Adrenal gland (tissue), 19 donors: ENCODE results near the gene ADAM17. TPM values are rescaled to one million over a fixed set of nuclear protein-coding genes. Genes with fewer than 3 reads are reported as not detected.

Experiments used
- DNase-seq, 7 donors: peaks; one replicate each; pipeline ENCODE4 v3.0.0-alpha.2; 2019 to 2020
- H3K27ac ChIP-seq, 5 donors: fragments of 200-600 bp; sonication (generic) in 4 of 5; 1 replicate in 3 of 5; 2 replicates in 2 of 5; pipeline versions ENCODE4 v1.5.1 to v1.8.0; 2016 to 2020; ENCODE audit warnings: mild to moderate bottlenecking in 1 of 5
- H3K27me3 ChIP-seq: fragments of 200-600 bp; 2 replicates; pipeline ENCODE4 v1.8.0; 2021
- H3K36me3 ChIP-seq, 2 donors: fragments of 200-600 bp; replicated peaks in 1 of 2; 1 replicate in 1 of 2; 2 replicates in 1 of 2; pipeline versions ENCODE4 v1.5.1 to v1.8.0; 2018 to 2022
- H3K4me1 ChIP-seq, 2 donors: fragments of 200-600 bp; replicated peaks in 1 of 2; 1 replicate in 1 of 2; 2 replicates in 1 of 2; pipeline versions ENCODE4 v1.5.1 to v1.8.0; 2018 to 2021
- H3K4me3 ChIP-seq, 4 donors: fragments of 200-600 bp; sonication (generic) in 3 of 4; one replicate each; pipeline ENCODE4 v1.5.1; 2016 to 2018
- H3K9me3 ChIP-seq, 3 donors: fragments of 200-600 bp; sonication (generic) in 1 of 3; replicated peaks in 1 of 3; 1 replicate in 2 of 3; 2 replicates in 1 of 3; pipeline versions ENCODE4 v1.5.1 to v1.8.0; 2016 to 2021
- CTCF ChIP-seq, 6 experiments: fragments of 450-650 bp in 4 of 6; fragments of 200-600 bp in 2 of 6; sonication (generic) in 1 of 6; IDR thresholded peaks; 1 replicate in 5 of 6; 2 replicates in 1 of 6; pipeline versions ENCODE4 v1.5.1 to v1.8.0; 2016 to 2021; ENCODE audit warnings: antibody characterized with exemption in 6 of 6, mild to moderate bottlenecking in 2 of 6, moderate library complexity in 1 of 6
- POLR2A ChIP-seq, 2 donors: fragments of 450-650 bp; IDR thresholded peaks; one replicate each; pipeline ENCODE4 v1.6.1; 2017; ENCODE audit warnings: antibody characterized with exemption in 2 of 2, mild to moderate bottlenecking in 2 of 2, moderate library complexity in 1 of 2
- WGBS, 4 donors: extraction: QIAGEN DNeasy Blood & Tissue Kit in 2 of 4; methylation state at CpG; one replicate each; pipeline versions ENCODE4 v1.1.5 to v1.1.7; 2013 to 2017; 5-methylcytosine and 5-hydroxymethylcytosine counted together
- intact Hi-C, 2 donors: fragments of 100-400 bp; cut with DNase I; formaldehyde crosslinking; loops; one replicate each; pipeline versions ENCODE4 v1.14.1 to v1.15.0; 2022 to 2023
- long read RNA-seq, 10 donors: library from polyadenylated mRNA in 3 of 10; unstranded in 2 of 10; stranded (forward) in 1 of 10; transcript quantifications; one replicate each; pipeline ENCODE4 v2.0.0 and lab custom pipeline, GENCODE V29; 2021 to 2026
- polyA plus RNA-seq, 3 donors: library from polyadenylated mRNA; stranded (reverse); fragments of 200-250 nt in 2 of 3; fragments of 350-450 nt in 1 of 3; fragmentation: Illumina TruSeq in 1 of 3; extraction: RNeasy Lipid Tissue Mini Kit (QIAGEN cat#74804) in 1 of 3; gene quantifications; one replicate each; pipeline ENCODE4 v1.2.3, GENCODE V29; 2013 to 2014
- total RNA-seq, 9 donors: library from RNA; depleted of rRNA in 4 of 9; stranded (reverse); fragments of >200 nt in 4 of 9; fragments of 120-200 nt in 1 of 9; fragmentation: NEBNext Ultra II Directional in 1 of 9; extraction: Animal tissue kit (Norgen Biotek cat#: 25700) in 1 of 9; gene quantifications; one replicate each; pipeline versions ENCODE4 v1.1.0 to v1.2.4, GENCODE V29; 2013 to 2023
- donor health status: healthy with polysubstance abuse.
- donor health status: Bipolar disorder and iron deficiency.
- donor health status: DM: yes; HTN: yes; CAD: no.
- donor health status: DM: no; HTN: no; CAD: no.
- donor health status: DM: no; HTN: no; CAD: no.
- donor health status: DM: yes; HTN: yes; CAD: no.

Gene ADAM17
- 10 to 100 TPM; 14.5 to 39.4 (median 23.6) TPM for total RNA-seq
- polyA plus RNA-seq, result 10 to 100 TPM; 10.6 to 15.0 (median 12.3) TPM
- long read RNA-seq, donor 1, full-length matches to known transcripts, result 4 of 10 reads
- long read RNA-seq, donor 1, partial matches to known transcripts, result 6 of 10 reads
- long read RNA-seq, donor 1, other reads (novel, unspliced or antisense), result 0 of 10 reads
- long read RNA-seq, donor 2, full-length matches to known transcripts, result 1 of 1 reads
- long read RNA-seq, donor 2, partial matches to known transcripts, result 0 of 1 reads
- long read RNA-seq, donor 2, other reads (novel, unspliced or antisense), result 0 of 1 reads
- long read RNA-seq, donor 3, full-length matches to known transcripts, result 1 of 1 reads
- long read RNA-seq, donor 3, partial matches to known transcripts, result 0 of 1 reads
- long read RNA-seq, donor 3, other reads (novel, unspliced or antisense), result 0 of 1 reads
- long read RNA-seq, donor 4, full-length matches to known transcripts, result 1 of 18 reads
- long read RNA-seq, donor 4, partial matches to known transcripts, result 1 of 18 reads
- long read RNA-seq, donor 4, other reads (novel, unspliced or antisense), result 16 of 18 reads
- long read RNA-seq, donor 5, full-length matches to known transcripts, result 13 of 16 reads
- long read RNA-seq, donor 5, partial matches to known transcripts, result 0 of 16 reads
- long read RNA-seq, donor 5, other reads (novel, unspliced or antisense), result 3 of 16 reads
- long read RNA-seq, donor 6, full-length matches to known transcripts, result 3 of 6 reads
- long read RNA-seq, donor 6, partial matches to known transcripts, result 0 of 6 reads
- long read RNA-seq, donor 6, other reads (novel, unspliced or antisense), result 3 of 6 reads
- long read RNA-seq, donor 7, partial matches to known transcripts, result 0 of 2 reads
- long read RNA-seq, donor 7, other reads (novel, unspliced or antisense), result 0 of 2 reads
- long read RNA-seq, donor 8, full-length matches to known transcripts, result 5 of 5 reads
- long read RNA-seq, donor 8, partial matches to known transcripts, result 0 of 5 reads
- long read RNA-seq, donor 8, other reads (novel, unspliced or antisense), result 0 of 5 reads
- long read RNA-seq, donor 9, full-length matches to known transcripts, result 6 of 6 reads
- long read RNA-seq, donor 9, partial matches to known transcripts, result 0 of 6 reads
- long read RNA-seq, donor 9, other reads (novel, unspliced or antisense), result 0 of 6 reads
- long read RNA-seq, donor 10, partial matches to known transcripts, result 0 of 1 reads
- long read RNA-seq, donor 10, other reads (novel, unspliced or antisense), result 0 of 1 reads

DNA sequence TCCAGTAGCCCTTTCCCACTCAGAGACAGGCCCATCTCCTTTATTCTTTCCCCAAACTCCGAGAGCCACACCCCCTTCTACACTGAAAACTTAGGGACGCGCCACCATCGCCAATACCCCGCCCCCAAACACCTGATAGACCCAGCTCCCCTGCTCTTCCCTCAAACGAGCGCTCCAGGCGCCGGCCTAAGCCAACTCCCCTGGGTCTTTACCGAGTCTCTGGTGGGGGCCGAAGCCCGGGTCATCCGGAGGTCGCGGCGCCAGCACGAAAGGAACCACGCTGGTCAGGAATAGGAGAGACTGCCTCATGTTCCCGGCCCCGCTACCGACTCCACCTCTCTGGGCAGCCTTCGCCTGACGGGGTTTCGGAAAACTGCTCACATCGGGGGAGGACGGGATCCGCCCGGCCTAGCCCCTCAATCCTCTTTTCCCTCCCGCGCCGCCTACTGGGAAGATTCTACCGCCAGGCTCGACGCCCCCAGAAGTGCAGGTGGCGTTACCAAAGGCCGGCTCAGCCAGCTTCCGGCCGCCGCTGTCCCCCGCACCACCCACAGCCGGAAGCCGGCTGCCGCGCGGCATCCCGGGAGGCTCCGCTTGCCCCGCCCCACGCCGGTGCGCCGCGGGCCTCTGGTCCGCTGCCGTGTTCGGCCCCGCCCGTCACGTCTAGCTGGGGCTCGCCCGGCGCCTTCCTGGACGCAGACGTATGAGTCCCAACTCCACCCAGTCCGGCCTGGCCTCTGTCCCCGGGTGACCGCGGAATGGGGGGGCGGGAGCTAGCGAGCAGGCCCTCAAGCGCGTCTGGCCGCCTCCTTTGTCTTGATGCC lies at the start of gene ADAM17:
Gene ADAM17 (minus strand): TSS at position 534 of the 824 bp plus-strand sequence. CDS start 225 bp downstream, at position 309.
- H3K27me3 ChIP-seq, result no peaks in the 10 kb centered on the region
- no peaks in the 10 kb centered on the region for H3K36me3 ChIP-seq
- TF ChIP-seq CTCF (IDR thresholded peaks at IDR 0.05) (peak in 4 of 6 experiments; percentile 25 to 82 (median 68)), POLR2A (IDR thresholded peaks at IDR 0.05) (peak; percentile 82 to 98)
- peak within 1 kb of the TSS; percentile 76 to 94 (median 83) for H3K4me3 ChIP-seq
- intact Hi-C loops, result loop anchor here in 1 of 2 donors (2.0 kb wide), 1 partner anchor 17 kb away; no protein-coding TSS in a partner anchor
- H3K9me3 ChIP-seq, result no peaks in the 10 kb centered on the region
- peaks cover 32 to 58% of the 10 kb centered on the region in 2 donors for H3K4me1 ChIP-seq
- 0% methylated on average over 11 to 72 of the region's 73 CpGs for WGBS, 4 donors
- peak; percentile 96 to 98 (median 97) for DNase-seq
- peak within 1 kb of the TSS; percentile 96 to 99 (median 97) for H3K27ac ChIP-seq

DNA sequence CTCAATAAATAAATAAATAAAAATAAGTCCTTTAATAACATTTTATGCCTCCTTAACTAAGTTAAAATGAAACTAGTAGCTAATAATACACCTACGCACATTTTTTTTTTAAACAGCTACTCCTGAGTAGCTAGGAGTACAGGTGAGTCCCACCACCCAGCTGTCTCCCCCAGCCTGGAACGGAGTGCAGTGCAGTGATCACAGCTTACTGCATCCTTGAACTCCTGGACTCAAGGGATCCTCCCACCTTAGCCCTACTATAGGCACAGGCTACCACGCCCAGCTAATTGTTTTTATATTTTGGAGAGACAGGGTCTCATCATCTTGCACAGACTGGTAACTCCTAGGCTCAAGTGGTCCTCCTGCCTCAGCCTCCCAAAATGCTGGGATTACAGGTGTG lies 46.8 kb upstream of the ADAM17 start:
- WGBS, 4 donors, result 81 to 95% (median 87%) methylated on average over 3 of the region's 3 CpGs
- H3K27ac ChIP-seq, result no peak overlapping the region
- H3K4me3 ChIP-seq, result no peak overlapping the region
- TF ChIP-seq POLR2A (IDR thresholded peaks at IDR 0.05), result no peak
- peaks cover 0 to 16% (median 0%) of the 10 kb centered on the region in 3 donors for H3K9me3 ChIP-seq
- intact Hi-C loops, result no loop called here
- no peak for DNase-seq
- H3K36me3 ChIP-seq, result no peaks in the 10 kb centered on the region
- peaks cover 3 to 6% of the 10 kb centered on the region in 2 donors for H3K4me1 ChIP-seq
- H3K27me3 ChIP-seq, result no peaks in the 10 kb centered on the region

DNA sequence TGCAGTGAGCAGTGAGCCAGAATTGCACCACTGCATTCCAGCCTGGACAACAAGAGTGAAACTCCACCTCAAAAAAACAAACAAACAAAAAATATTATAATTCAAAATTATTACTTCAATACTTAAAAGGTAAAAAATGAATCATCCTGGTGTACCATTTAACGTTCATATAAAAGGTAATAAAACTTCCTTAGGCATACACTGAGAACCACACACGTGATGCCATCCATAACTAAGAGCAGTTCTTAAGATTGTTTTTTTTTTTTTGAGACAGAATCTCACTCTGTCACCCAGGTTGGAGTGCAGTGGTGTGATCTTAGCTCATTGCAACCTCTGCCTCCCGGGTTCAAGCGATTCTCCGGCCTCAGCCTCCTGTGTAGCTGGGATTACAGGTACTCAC lies 45.8 kb upstream of the ADAM17 start:
- intact Hi-C loops, result no loop called here
- H3K27ac ChIP-seq, result no peak overlapping the region
- no peak for TF ChIP-seq POLR2A (IDR thresholded peaks at IDR 0.05)
- TF ChIP-seq CTCF (IDR thresholded peaks at IDR 0.05), result no peak
- H3K9me3 ChIP-seq, result peaks cover 0 to 16% (median 0%) of the 10 kb centered on the region in 3 donors
- WGBS, 4 donors, result 87 to 96% (median 93%) methylated on average over 5 of the region's 5 CpGs
- H3K27me3 ChIP-seq, result no peaks in the 10 kb centered on the region
- no peak for DNase-seq
- peaks cover 0 to 11% of the 10 kb centered on the region in 2 donors for H3K4me1 ChIP-seq
- no peak overlapping the region for H3K4me3 ChIP-seq
- H3K36me3 ChIP-seq, result no peaks in the 10 kb centered on the region

- Histone ChIP-seq H3K27me3 (no peaks in the 10 kb centered on the region), H3K27ac (no peak overlapping the region), H3K4me1 (peaks cover 10 to 31% of the 10 kb centered on the region in 2 donors), H3K9me3 (peaks cover 0 to 16% (median 0%) of the 10 kb centered on the region in 3 donors), H3K4me3 (no peak overlapping the region), H3K36me3 (no peaks in the 10 kb centered on the region)
- intact Hi-C loops, result no loop called here
- no peak for TF ChIP-seq POLR2A (IDR thresholded peaks at IDR 0.05)
- TF ChIP-seq CTCF (IDR thresholded peaks at IDR 0.05), result no peak
- WGBS, 4 donors, result 97 to 100% (median 100%) methylated on average over 1 of the region's 1 CpG
- no peak for DNase-seq
Measured at GRCh38 chr2:9599430-9599829, 43.8 kb upstream of the ADAM17 start.
